Thoracic aorta (tissue), 2 donors: Measurements from ENCODE around the gene DNAH10. TPM values are rescaled to one million over a fixed set of nuclear protein-coding genes. Genes with fewer than 3 reads are reported as not detected.

ENCODE experiments used
- ATAC-seq: fragments of 150-250 bp; one replicate; pipeline ENCODE4 v1.8.0; 2017; ENCODE audit warnings: low read depth; ENCODE audit not compliant: insufficient number of reproducible peaks, low FRiP score
- DNase-seq: peaks from one replicate; pipeline ENCODE4 v3.0.0-alpha.2; 2020; ENCODE audit warnings: low spot score
- H3K27ac ChIP-seq, 2 donors: fragments of 200-600 bp; sonication (generic); 1 replicate in 1 of 2; 2 replicates in 1 of 2; pipeline ENCODE4 v1.5.1; 2016; ENCODE audit warnings: mild to moderate bottlenecking in 2 of 2, moderate library complexity in 2 of 2
- H3K27me3 ChIP-seq: fragments of 200-600 bp; sonication (generic); replicated peaks from 2 replicates; pipeline ENCODE4 v1.6.0; 2016; ENCODE audit warnings: mild to moderate bottlenecking; ENCODE audit not compliant: insufficient read depth
- H3K36me3 ChIP-seq: fragments of 200-600 bp; sonication (generic); one replicate; pipeline ENCODE4 v1.5.1; 2016
- H3K4me1 ChIP-seq, 2 donors: fragments of 200-600 bp; sonication (generic); 1 replicate in 1 of 2; 2 replicates in 1 of 2; pipeline versions ENCODE4 v1.5.1 to v1.6.0; 2016; ENCODE audit warnings: low read depth in 2 of 2, mild to moderate bottlenecking in 1 of 2; ENCODE audit not compliant: control insufficient read depth in 1 of 2
- H3K4me3 ChIP-seq: fragments of 200-600 bp; sonication (generic); 2 replicates; pipeline ENCODE4 v1.5.1; 2016; ENCODE audit warnings: mild to moderate bottlenecking
- H3K9me3 ChIP-seq: fragments of 200-600 bp; sonication (generic); 2 replicates; pipeline ENCODE4 v1.5.1; 2016
- CTCF ChIP-seq: fragments of 200-600 bp; sonication (generic); IDR thresholded peaks from one replicate; pipeline ENCODE4 v1.5.1; 2019; ENCODE audit warnings: antibody characterized with exemption
- total RNA-seq, 2 donors: library from RNA; depleted of rRNA; stranded (reverse); fragments of >200 nt; gene quantifications; one replicate each; pipeline versions ENCODE4 v1.1.0 to v1.2.3, GENCODE V29; 2016

Gene DNAH10
- total RNA-seq, 2 donors from 2014 or later, result under 0.01 to 0.14 TPM

GRCh38 chr12:123948401-123948795 lies 186.3 kb downstream of the DNAH10 start:
- Histone ChIP-seq H3K27ac (no peak overlapping the region), H3K9me3 (no peaks in the 10 kb centered on the region), H3K4me1 (peaks cover 14 to 37% of the 10 kb centered on the region in 2 donors), H3K4me3 (no peak overlapping the region), H3K27me3 (no peaks in the 10 kb centered on the region), H3K36me3 (peaks cover 6% of the 10 kb centered on the region)
- ATAC-seq (no peak), DNase-seq (no peak)
- TF ChIP-seq CTCF, result no peak

- H3K4me1 ChIP-seq, result peaks cover 15 to 31% of the 10 kb centered on the region in 2 donors
- H3K9me3 ChIP-seq, result no peaks in the 10 kb centered on the region
- no peaks in the 10 kb centered on the region for H3K27me3 ChIP-seq
- no peak overlapping the region for H3K27ac ChIP-seq
- H3K4me3 ChIP-seq, result no peak overlapping the region
- no peak for TF ChIP-seq CTCF
- ATAC-seq, result no peak
- no peak for DNase-seq
- H3K36me3 ChIP-seq, result peaks cover 4% of the 10 kb centered on the region
Observed at GRCh38 chr12:123948796-123949769, 187.0 kb downstream of the DNAH10 start.

GRCh38 chr12:123949770-123950165 lies 187.7 kb downstream of the DNAH10 start:
- no peak for DNase-seq

GRCh38 chr12:123950476-123951349 lies 188.6 kb downstream of the DNAH10 start:
- no peaks in the 10 kb centered on the region for H3K9me3 ChIP-seq

More at GRCh38 chr12:123949770-123950165, 187.7 kb downstream of the DNAH10 start:
- no peak for TF ChIP-seq CTCF
- Histone ChIP-seq H3K9me3 (no peaks in the 10 kb centered on the region), H3K27ac (no peak overlapping the region), H3K4me3 (no peak overlapping the region), H3K36me3 (peaks cover 4% of the 10 kb centered on the region), H3K27me3 (no peaks in the 10 kb centered on the region), H3K4me1 (peaks cover 15 to 31% of the 10 kb centered on the region in 2 donors)
- no peak for ATAC-seq

More at GRCh38 chr12:123950476-123951349, 188.6 kb downstream of the DNAH10 start:
- H3K36me3 ChIP-seq, result no peaks in the 10 kb centered on the region
- no peak for TF ChIP-seq CTCF
- ATAC-seq, result no peak
- H3K4me3 ChIP-seq, result no peak overlapping the region
- H3K27ac ChIP-seq, result no peak overlapping the region
- no peak for DNase-seq
- H3K27me3 ChIP-seq, result no peaks in the 10 kb centered on the region
- H3K4me1 ChIP-seq, result peaks cover 15 to 31% of the 10 kb centered on the region in 2 donors
